Sigmoid colon (tissue), 7 donors: ENCODE measurements around the gene MOG. TPM values are rescaled to one million over a fixed set of nuclear protein-coding genes. Genes with fewer than 3 reads are reported as not detected.

ENCODE experiments used
- DNase-seq: peaks from one replicate; pipeline ENCODE4 v3.0.0-alpha.2; 2019
- H3K27ac ChIP-seq, 4 donors: fragments of 200-600 bp; sonication (generic); one replicate each; pipeline ENCODE4 v1.5.1; 2016 to 2019; ENCODE audit warnings: mild to moderate bottlenecking in 1 of 4
- H3K27me3 ChIP-seq, 3 donors: fragments of 200-600 bp; sonication (generic); one replicate each; pipeline ENCODE4 v1.5.1; 2019; ENCODE audit warnings: mild to moderate bottlenecking in 1 of 3
- H3K36me3 ChIP-seq, 4 donors: fragments of 200-600 bp; sonication (generic); one replicate each; pipeline ENCODE4 v1.5.1; 2016 to 2019
- H3K4me1 ChIP-seq, 4 donors: fragments of 200-600 bp; sonication (generic); one replicate each; pipeline ENCODE4 v1.5.1; 2017 to 2019
- H3K4me3 ChIP-seq, 4 donors: fragments of 200-600 bp; sonication (generic); one replicate each; pipeline ENCODE4 v1.5.1; 2017 to 2019; ENCODE audit warnings: mild to moderate bottlenecking in 2 of 4, moderate library complexity in 1 of 4
- H3K9me3 ChIP-seq, 4 donors: fragments of 200-600 bp in 3 of 4; sonication (generic) in 3 of 4; one replicate each; pipeline versions ENCODE4 v1.5.1 to v1.6.1; 2013 to 2019
- CTCF ChIP-seq, 4 experiments: fragments of 450-650 bp in 3 of 4; fragments of 200-600 bp in 1 of 4; IDR thresholded peaks; one replicate each; pipeline ENCODE4 v1.5.1; 2016 to 2019; ENCODE audit warnings: antibody characterized with exemption in 4 of 4, mild to moderate bottlenecking in 3 of 4, moderate library complexity in 2 of 4
- EP300 ChIP-seq, 4 donors: sonication (generic); formaldehyde crosslinking; IDR thresholded peaks; one replicate each; pipeline ENCODE4 v1.6.1; 2017; ENCODE audit warnings: antibody characterized with exemption in 4 of 4
- POLR2A ChIP-seq, 2 donors: fragments of 450-650 bp; IDR thresholded peaks; one replicate each; pipeline ENCODE4 v1.6.1; 2016; ENCODE audit warnings: antibody characterized with exemption in 2 of 2, mild to moderate bottlenecking in 2 of 2, moderate library complexity in 2 of 2
- POLR2AphosphoS5 ChIP-seq, 4 donors: sonication (generic); formaldehyde crosslinking; IDR thresholded peaks; one replicate each; pipeline ENCODE4 v1.6.1; 2017; ENCODE audit warnings: antibody characterized with exemption in 4 of 4
- WGBS, 2 donors: extraction: QIAGEN DNeasy Blood & Tissue Kit; methylation state at CpG; one replicate each; pipeline ENCODE4 v1.1.7; 2013; 5-methylcytosine and 5-hydroxymethylcytosine counted together
- intact Hi-C: fragments of 100-400 bp; cut with DNase I; formaldehyde crosslinking; loops from one replicate; pipeline ENCODE4 v1.15.1; 2023
- polyA plus RNA-seq, 3 donors: library from polyadenylated mRNA; stranded (reverse); fragments of 200-250 nt; gene quantifications; one replicate each; pipeline ENCODE4 v1.2.3, GENCODE V29; 2013
- total RNA-seq, 4 donors: library from RNA; depleted of rRNA; stranded (reverse); fragments of >200 nt; gene quantifications; one replicate each; pipeline ENCODE4 v1.1.0, GENCODE V29; 2016
- donor health status: healthy with polysubstance abuse.
- donor health status: Bipolar disorder and iron deficiency.
- donor health status: healthy.

The MOG gene
- total and polyA plus RNA-seq, 7 donors: 0.22 TPM; not detected in 6

DNA sequence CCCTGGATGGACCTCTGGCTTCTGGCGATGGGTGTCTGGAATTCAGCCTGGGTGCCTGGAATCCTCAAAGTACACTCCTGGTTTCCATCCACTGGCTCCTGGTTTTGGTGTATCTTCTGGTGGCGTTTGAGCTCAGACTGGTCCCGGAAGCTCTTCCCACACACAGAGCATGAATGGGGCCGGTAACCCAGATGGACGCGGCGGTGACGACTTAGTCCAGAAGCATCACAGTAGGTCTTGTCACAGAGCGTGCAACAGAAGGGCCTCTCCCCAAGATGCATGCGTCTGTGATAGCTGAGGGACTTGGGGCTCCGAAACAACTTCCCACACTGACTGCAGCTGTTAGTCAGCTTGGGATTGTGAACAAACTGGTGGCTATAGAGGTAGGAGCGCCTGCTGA, 16.3 kb downstream of the MOG start:
- no peaks in the 10 kb centered on the region for H3K9me3 ChIP-seq
- H3K27me3 ChIP-seq: peaks cover 0 to 24% (median 0%) of the 10 kb centered on the region in 3 donors
- H3K4me1 ChIP-seq: no peaks in the 10 kb centered on the region
- intact Hi-C loops: no loop called here
- 93 to 97% methylated on average over 12 of the region's 12 CpGs for WGBS, 2 donors
- no peak overlapping the region for H3K4me3 ChIP-seq
- no peak for TF ChIP-seq POLR2AphosphoS5 (IDR thresholded peaks at IDR 0.05)
- no peak for TF ChIP-seq EP300 (IDR thresholded peaks at IDR 0.05)
- TF ChIP-seq CTCF (IDR thresholded peaks at IDR 0.05): no peak
- no peak for TF ChIP-seq POLR2A (IDR thresholded peaks at IDR 0.05)
- H3K36me3 ChIP-seq: no peaks in the 10 kb centered on the region
- H3K27ac ChIP-seq: no peak overlapping the region
- DNase-seq: no peak

DNA sequence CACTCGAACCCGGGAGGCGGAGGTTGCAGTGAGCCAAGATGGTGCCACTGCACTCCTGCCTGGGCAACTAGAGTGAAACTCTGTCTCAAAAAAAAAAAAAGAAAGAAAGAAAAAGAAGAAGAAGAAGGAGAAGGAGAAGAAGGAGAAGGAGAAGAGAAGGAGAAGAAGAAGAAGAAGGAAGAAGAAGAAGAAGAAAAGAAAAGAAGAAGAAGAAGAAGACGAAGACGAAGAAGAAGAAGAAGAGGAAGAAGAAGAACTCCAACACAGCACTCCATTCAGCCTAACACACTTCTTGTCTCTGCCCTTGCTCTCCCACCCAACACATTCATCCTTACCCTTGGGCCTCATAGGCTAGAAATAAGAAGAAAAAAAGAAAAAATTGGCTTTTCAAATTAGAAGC, 17.1 kb downstream of the MOG start:
- H3K4me3 ChIP-seq: no peak overlapping the region
- H3K36me3 ChIP-seq: no peaks in the 10 kb centered on the region
- no peak for DNase-seq
- 85 to 90% methylated on average over 5 of the region's 5 CpGs for WGBS, 2 donors
- no peaks in the 10 kb centered on the region for H3K9me3 ChIP-seq
- H3K27ac ChIP-seq: no peak overlapping the region
- peaks cover 0 to 24% (median 0%) of the 10 kb centered on the region in 3 donors for H3K27me3 ChIP-seq
- TF ChIP-seq POLR2AphosphoS5 (IDR thresholded peaks at IDR 0.05) (no peak), CTCF (IDR thresholded peaks at IDR 0.05) (no peak), POLR2A (IDR thresholded peaks at IDR 0.05) (no peak), EP300 (IDR thresholded peaks at IDR 0.05) (no peak)
- H3K4me1 ChIP-seq: no peaks in the 10 kb centered on the region
- intact Hi-C loops: no loop called here

DNA sequence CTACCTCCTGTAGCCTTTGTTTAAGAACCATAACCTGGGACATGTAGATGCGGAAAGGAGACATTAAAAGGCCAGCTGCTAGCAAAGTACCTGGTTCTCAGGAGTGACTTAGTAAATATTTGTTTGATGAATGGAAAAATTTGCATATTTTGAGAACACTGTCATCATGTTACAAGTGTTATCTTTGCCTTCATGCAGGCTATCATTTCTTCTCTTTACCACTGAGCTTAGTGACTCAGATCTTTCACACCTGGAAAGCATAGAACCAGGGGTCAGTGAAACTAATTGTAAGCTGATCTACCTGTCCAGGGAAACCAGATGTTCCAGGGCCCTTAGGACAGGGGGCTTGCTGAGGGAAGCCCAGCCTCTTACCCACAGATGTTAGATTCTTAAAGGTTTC, 18.7 kb downstream of the MOG start:
- no peak for DNase-seq
- Histone ChIP-seq H3K27me3 (peaks cover 0 to 11% (median 0%) of the 10 kb centered on the region in 3 donors), H3K4me1 (no peaks in the 10 kb centered on the region), H3K9me3 (no peaks in the 10 kb centered on the region), H3K36me3 (no peaks in the 10 kb centered on the region), H3K27ac (no peak overlapping the region), H3K4me3 (no peak overlapping the region)
- no peak for TF ChIP-seq POLR2A (IDR thresholded peaks at IDR 0.05)
- no peak for TF ChIP-seq POLR2AphosphoS5 (IDR thresholded peaks at IDR 0.05)
- no peak for TF ChIP-seq EP300 (IDR thresholded peaks at IDR 0.05)
- 94 to 97% methylated on average over 1 of the region's 1 CpG for WGBS, 2 donors
- intact Hi-C loops: no loop called here

DNA sequence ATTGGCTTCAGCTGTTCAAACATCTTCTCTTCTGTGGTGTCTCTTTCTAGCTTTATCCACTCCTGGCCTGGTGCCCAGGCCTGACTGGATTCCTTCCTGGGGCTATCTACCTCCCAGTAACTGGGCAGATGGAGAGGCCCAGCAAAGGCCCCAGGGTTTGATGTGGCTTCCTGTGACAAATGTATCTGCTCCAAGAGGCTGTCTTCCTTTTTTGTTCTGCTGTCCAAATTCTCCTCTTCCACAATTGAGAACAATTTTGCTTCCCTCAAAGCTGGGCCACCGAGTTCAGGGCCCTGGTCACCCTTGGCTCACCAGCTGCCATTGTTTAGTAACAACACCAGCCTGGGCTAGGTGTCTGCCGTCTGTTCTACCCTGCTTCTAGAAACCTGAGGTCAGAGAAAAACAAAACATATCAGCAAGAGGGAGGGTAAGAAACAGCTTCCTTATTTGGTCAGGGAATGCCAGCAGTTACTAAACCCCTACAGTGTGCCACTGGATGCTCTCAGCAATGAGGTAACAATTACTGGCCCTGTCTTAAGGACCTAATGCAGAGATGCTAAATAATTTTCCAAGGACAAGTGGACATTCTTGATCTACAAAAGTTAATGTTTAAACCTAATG, 20.2 kb downstream of the MOG start:
- DNase-seq: no peak
- H3K4me3 ChIP-seq: no peak overlapping the region
- no peaks in the 10 kb centered on the region for H3K4me1 ChIP-seq
- peaks cover 0 to 4% (median 0%) of the 10 kb centered on the region in 3 donors for H3K27me3 ChIP-seq
- no peaks in the 10 kb centered on the region for H3K9me3 ChIP-seq
- 27 to 32% methylated on average over 2 of the region's 2 CpGs for WGBS, 2 donors
- H3K27ac ChIP-seq: no peak overlapping the region
- intact Hi-C loops: no loop called here
- no peaks in the 10 kb centered on the region for H3K36me3 ChIP-seq
- no peak for TF ChIP-seq EP300 (IDR thresholded peaks at IDR 0.05)
- TF ChIP-seq POLR2AphosphoS5 (IDR thresholded peaks at IDR 0.05): no peak
- TF ChIP-seq POLR2A (IDR thresholded peaks at IDR 0.05): no peak

GRCh38 chr6:29678114-29678513, 21.2 kb downstream of the MOG start:
- Histone ChIP-seq H3K36me3 (no peaks in the 10 kb centered on the region), H3K4me3 (no peak overlapping the region), H3K27ac (no peak overlapping the region), H3K9me3 (no peaks in the 10 kb centered on the region), H3K4me1 (no peaks in the 10 kb centered on the region), H3K27me3 (peaks cover 0 to 4% (median 0%) of the 10 kb centered on the region in 3 donors)
- intact Hi-C loops: no loop called here
- 86 to 89% methylated on average over 5 of the region's 5 CpGs for WGBS, 2 donors
- DNase-seq: no peak
- no peak for TF ChIP-seq POLR2A (IDR thresholded peaks at IDR 0.05)
- no peak for TF ChIP-seq EP300 (IDR thresholded peaks at IDR 0.05)
- TF ChIP-seq POLR2AphosphoS5 (IDR thresholded peaks at IDR 0.05): no peak
- no peak for TF ChIP-seq CTCF (IDR thresholded peaks at IDR 0.05)

- H3K4me1 ChIP-seq: no peaks in the 10 kb centered on the region
- H3K36me3 ChIP-seq: no peaks in the 10 kb centered on the region
- no peak for DNase-seq
- intact Hi-C loops: no loop called here
- H3K27me3 ChIP-seq: peaks cover 0 to 4% (median 0%) of the 10 kb centered on the region in 3 donors
- 78 to 89% methylated on average over 13 of the region's 13 CpGs for WGBS, 2 donors
- no peaks in the 10 kb centered on the region for H3K9me3 ChIP-seq
- TF ChIP-seq POLR2A (IDR thresholded peaks at IDR 0.05): no peak
- TF ChIP-seq EP300 (IDR thresholded peaks at IDR 0.05): no peak
- no peak for TF ChIP-seq CTCF (IDR thresholded peaks at IDR 0.05)
- TF ChIP-seq POLR2AphosphoS5 (IDR thresholded peaks at IDR 0.05): no peak
- no peak overlapping the region for H3K27ac ChIP-seq
- H3K4me3 ChIP-seq: no peak overlapping the region
Measured at GRCh38 chr6:29679962-29680361, 23.1 kb downstream of the MOG start.
